K562 (cell line): ENCODE data around the gene TMCO1. TPM values are rescaled to one million over a fixed set of nuclear protein-coding genes. Genes with fewer than 3 reads are reported as not detected.

ENCODE experiments used
- ATF7 ChIP-seq: fragments of 450-650 bp; IDR thresholded peaks from 2 replicates; pipeline ENCODE4 v1.7.1; 2014; ENCODE audit warnings: mild to moderate bottlenecking, moderate library complexity
- BRD9 ChIP-seq: fragments of 450-650 bp; IDR thresholded peaks from 2 replicates; pipeline ENCODE4 v1.6.1; 2018; ENCODE audit warnings: low read depth; ENCODE audit not compliant: partially characterized antibody
- CBX1 ChIP-seq: sonication (generic); IDR thresholded peaks from 2 replicates; pipeline ENCODE4 v1.6.1; 2016; ENCODE audit warnings: antibody characterized with exemption, low read depth, mild to moderate bottlenecking
- COPS2 ChIP-seq: fragments of 450-650 bp; conservative IDR thresholded peaks from 2 replicates; pipeline ENCODE4 v1.6.1; 2016; ENCODE audit warnings: mild to moderate bottlenecking, moderate library complexity
- CXXC5 ChIP-seq: fragments of 250-450 bp; sonication (Bioruptor Pico); IDR thresholded peaks from 2 replicates; pipeline ENCODE4 v1.8.0; 2022; ENCODE audit warnings: inconsistent platforms, mild to moderate bottlenecking, moderate library complexity
- HMGXB4 ChIP-seq: sonication (generic); formaldehyde crosslinking; IDR thresholded peaks from 2 replicates; pipeline ENCODE4 v1.8.1; 2023; ENCODE audit warnings: mild to moderate bottlenecking, missing genetic modification reagents
- NCOA1 ChIP-seq: fragments of 450-650 bp; IDR thresholded peaks from 2 replicates; pipeline ENCODE4 v1.6.1; 2016; ENCODE audit warnings: low read depth
- NFIC ChIP-seq: fragments of 450-650 bp; IDR thresholded peaks from 2 replicates; pipeline ENCODE4 v1.6.1; 2017; ENCODE audit warnings: mild to moderate bottlenecking, inconsistent platforms
- POLR2A ChIP-seq: fragments of 450-650 bp; conservative IDR thresholded peaks from 2 replicates; pipeline ENCODE4 v1.6.1; 2016
- STAT6 ChIP-seq: sonication (generic); formaldehyde crosslinking; IDR thresholded peaks from 2 replicates; pipeline ENCODE4 v1.8.1; 2023; ENCODE audit warnings: mild to moderate bottlenecking, missing genetic modification reagents
- TRIM24 ChIP-seq, 2 experiments: fragments of 450-650 bp; IDR thresholded peaks; 2 replicates each; pipeline ENCODE4 v1.6.1; 2016
- ZNF407 ChIP-seq: fragments of 450-650 bp; IDR thresholded peaks from 2 replicates; pipeline ENCODE4 v1.6.1; 2016; ENCODE audit warnings: low read depth
- polyA plus RNA-seq, 8 experiments: library from polyadenylated mRNA; depleted of rRNA in 4 of 8; stranded (reverse) in 5 of 8; unstranded in 3 of 8; fragments of >200 nt; fragmentation: Nextera tagmentation in 2 of 8; fragmentation: Illumina TruSeq in 1 of 8; extraction: Ambion mirVana in 2 of 8; extraction: Trizol in 1 of 8; gene quantifications; 2 replicates each; pipeline versions ENCODE4 v1.2.1 to v1.2.3, GENCODE V29; 2011 to 2014; ENCODE audit warnings: inconsistent platforms in 1 of 8, missing spikeins in 1 of 8
- total RNA-seq, 7 experiments: library from RNA; depleted of rRNA in 6 of 7; stranded (reverse); fragments of >200 nt in 6 of 7; fragmentation: Illumina TruSeq in 2 of 7; extraction: Trizol in 2 of 7; gene quantifications; 2 replicates each; pipeline versions ENCODE4 v1.2.1 to v1.2.3, GENCODE V29; 2011 to 2021; ENCODE audit warnings: low replicate concordance in 1 of 7
- TF ChIP-seq, protein P1 (sequence below): fragments of 250-450 bp; sonication (Bioruptor Pico); IDR thresholded peaks from 2 replicates; pipeline ENCODE4 v1.5.0; 2021

TMCO1 gene
- total and polyA plus RNA-seq, 9 of the 15 experiments (the other 6 are each of a cell fraction or from before 2014, with no cell fraction given) = 69.3 to 561 (median 175) TPM

DNA sequence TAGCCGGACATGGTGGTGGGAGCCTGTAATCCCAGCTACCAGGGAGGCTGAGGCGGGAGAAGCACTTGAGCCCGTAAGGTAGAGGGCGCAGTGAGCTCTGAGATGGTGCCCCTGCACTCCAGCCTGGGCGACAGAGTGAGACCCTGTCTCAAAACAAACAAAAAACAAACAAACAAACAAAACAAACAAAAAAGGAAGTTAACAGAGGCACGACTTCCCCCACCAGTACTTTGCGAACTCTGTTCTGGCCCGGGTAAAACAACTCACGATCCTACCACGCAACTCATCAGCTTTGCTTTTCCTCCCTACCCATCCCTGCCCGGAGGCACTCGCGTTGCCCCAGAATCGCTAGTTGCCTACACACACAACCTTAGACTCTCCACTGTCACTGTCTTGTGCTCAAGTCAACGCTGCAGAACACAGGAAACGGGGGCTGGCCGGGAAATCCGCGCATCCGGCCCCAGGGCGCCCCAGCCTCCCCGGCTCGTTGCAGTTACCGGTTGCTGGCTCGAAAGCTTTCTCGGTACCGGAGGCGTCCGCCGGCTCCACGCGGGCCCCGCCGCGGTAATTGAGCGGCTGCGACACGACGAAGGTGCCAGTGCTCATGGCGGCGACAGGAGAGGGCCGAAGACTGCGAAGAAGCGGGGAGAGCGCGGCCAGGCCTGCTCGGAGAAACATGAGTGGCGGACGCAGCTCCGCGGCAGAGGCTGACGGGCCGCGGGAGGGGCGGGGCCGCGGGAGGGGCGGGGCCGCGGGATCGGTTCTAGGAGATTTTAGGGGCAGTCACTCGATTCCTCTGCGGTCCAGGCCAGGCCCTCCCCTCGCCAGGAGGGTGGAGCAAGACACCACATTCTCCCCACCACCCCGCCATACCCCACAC is 70.5 kb downstream of the TMCO1 start, which contains the start of gene ALDH9A1 (continued):
- TF ChIP-seq HMGXB4 (CRISPR knock-in tag) = peak; percentile 75
- TF ChIP-seq ZNF407 = peak; percentile 34; the same call in 1 of the 2 replicates
- TF ChIP-seq POLR2A = peak; percentile 95
- peak; percentile 70; the same call in 1 of the 2 replicates for TF ChIP-seq CBX1
- 0 out of 2 replicates have a peak, but pooled peaks have one; percentile 23 for TF ChIP-seq STAT6 (CRISPR knock-in tag)
- TF ChIP-seq CXXC5 (CRISPR knock-in tag) = peak; percentile 73
- TF ChIP-seq COPS2 = no peak
- TF ChIP-seq TRIM24 (IDR thresholded peaks at IDR 0.05) = peak in 1 of 2 experiments; percentile 38; a peak in 1 of 4 replicates
- TF ChIP-seq, protein P1, sequence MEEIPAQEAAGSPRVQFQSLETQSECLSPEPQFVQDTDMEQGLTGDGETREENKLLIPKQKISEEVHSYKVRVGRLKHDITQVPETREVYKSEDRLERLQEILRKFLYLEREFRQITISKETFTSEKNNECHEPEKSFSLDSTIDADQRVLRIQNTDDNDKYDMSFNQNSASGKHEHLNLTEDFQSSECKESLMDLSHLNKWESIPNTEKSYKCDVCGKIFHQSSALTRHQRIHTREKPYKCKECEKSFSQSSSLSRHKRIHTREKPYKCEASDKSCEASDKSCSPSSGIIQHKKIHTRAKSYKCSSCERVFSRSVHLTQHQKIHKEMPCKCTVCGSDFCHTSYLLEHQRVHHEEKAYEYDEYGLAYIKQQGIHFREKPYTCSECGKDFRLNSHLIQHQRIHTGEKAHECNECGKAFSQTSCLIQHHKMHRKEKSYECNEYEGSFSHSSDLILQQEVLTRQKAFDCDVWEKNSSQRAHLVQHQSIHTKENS (CRISPR knock-in tag) = no peak
- peak; percentile 46; the same call in 1 of the 2 replicates for TF ChIP-seq NFIC
- 0 out of 2 replicates have a peak, but pooled peaks have one; percentile 24 for TF ChIP-seq ATF7
- TF ChIP-seq BRD9 = peak; percentile 43
- TF ChIP-seq NCOA1 = peak; percentile 45; the same call in 1 of the 2 replicates
